HG02588 (cell line): ENCODE results near the gene C10orf53.

ENCODE experiments used
- ATAC-seq: cut with Tn5 transposase; IDR thresholded peaks from one replicate; pipeline ENCODE4 v1.9.1; 2021; ENCODE audit warnings: mild to moderate bottlenecking, moderate library complexity; ENCODE audit not compliant: unreplicated experiment

The C10orf53 gene

DNA sequence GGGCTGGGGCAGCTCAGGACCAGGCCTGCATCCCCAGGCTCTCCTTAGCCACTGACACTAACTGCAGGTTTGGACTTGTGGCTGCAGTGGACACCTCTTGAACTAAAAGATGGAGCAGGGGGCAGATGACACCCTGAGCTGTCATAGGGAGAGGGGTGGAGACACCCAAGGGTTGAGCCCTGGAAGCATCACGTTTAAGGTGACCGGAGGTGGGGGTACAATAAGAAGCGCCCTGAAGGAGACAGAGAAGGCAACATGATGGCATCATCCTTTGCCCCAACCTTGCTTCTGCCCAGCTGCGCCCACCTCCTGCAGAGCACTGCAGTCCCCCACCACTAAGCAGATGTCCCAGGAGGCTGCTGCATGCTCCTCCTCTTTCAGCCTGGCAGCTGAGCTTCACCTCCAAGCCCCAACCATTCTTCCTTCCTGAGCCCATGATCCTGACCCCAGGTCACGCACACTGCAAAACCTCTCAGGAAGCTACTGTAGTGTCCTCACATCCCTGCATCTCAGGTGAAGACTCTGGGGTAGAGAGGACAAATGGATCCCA lies 57.2 kb downstream of the C10orf53 start:
- ATAC-seq: no peak

DNA sequence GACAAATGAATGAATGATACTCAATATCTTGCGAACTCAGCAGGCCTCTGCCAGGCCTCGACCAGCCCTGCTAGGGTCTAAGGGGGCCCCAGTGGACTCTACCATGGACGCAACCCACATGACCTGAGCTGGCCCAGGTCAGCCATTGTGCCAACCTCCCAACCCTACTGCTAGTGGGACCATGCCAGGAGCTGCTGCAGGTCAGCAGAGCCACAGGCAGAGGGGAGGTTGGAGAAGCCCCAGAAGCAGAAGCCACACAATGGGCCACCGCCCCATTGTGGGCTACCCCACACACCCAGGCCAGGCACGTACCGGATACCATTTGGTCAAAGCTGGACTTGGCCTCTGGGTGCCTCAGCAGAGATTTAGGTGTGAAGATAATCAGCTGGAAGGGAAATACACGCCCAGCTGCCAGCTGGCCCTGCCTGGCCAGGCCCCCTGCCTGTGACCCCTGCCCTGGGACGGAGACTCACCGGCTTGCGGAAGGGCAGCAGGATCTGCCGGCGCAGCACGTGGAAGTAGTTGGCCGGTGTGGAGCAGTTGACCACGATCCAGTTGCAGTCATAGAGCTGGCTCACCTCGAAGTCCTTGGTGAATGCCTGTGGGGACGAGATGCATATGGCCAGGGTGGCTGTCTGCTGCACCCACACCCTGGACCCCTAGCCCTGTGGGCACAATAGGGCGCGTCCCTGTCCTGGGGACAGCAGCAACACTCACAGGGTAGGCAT lies 58.2 kb downstream of the C10orf53 start:
- no peak for ATAC-seq

DNA sequence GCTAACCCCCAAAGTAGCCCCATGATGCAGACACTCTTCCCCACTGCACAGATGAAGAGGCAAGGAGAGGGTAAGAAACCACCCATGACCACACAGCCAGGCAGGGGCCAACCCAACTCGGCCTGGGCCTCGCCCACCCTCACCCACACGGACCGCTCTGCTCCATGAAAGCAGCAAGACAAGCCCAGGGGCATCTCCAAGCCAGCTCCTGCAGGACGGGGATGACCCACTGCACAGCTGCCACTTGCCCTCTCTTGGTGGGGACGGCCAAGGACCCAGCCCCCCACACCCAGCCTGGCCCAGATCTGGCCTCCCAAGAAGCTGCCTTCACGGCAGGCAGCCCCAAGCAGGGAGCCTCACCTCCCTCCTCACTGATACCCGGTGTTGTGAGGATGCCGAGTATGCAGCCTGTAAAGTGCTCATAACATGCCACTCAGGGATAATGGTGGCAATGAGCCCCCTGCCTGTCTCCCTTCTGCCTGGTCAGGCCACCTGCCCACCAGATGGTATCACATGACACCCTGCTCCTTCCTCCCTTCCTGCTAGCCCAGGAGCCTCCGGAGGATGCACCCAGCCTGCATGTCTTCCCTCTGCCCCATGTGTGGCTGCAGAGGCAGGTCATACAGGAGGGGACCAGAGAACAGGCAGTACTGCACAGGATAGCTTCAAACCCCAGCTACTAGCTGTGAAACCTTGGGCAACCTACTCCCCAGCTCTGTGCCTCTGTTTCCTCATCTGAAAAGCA lies 59.3 kb downstream of the C10orf53 start:
- ATAC-seq: no peak

DNA sequence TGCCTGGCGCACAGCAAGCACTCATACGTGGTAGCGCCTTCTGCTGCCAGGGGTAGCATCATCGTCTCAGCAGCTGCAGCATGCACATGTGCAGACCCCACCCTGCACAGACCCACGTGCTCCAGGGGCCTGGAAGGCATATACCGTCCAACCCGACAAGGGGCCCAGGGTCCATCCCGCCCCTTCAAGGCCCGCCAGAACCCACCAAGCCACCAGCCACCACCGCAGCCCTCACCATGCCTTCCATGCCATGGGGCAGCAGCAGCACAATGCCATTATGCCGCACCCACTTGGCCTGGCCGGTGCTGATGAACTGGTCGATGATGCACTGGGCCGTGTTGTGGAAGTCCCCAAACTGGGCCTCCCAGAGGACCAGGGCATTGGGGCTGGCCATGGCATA lies 60.0 kb downstream of the C10orf53 start:
- no peak for ATAC-seq

DNA sequence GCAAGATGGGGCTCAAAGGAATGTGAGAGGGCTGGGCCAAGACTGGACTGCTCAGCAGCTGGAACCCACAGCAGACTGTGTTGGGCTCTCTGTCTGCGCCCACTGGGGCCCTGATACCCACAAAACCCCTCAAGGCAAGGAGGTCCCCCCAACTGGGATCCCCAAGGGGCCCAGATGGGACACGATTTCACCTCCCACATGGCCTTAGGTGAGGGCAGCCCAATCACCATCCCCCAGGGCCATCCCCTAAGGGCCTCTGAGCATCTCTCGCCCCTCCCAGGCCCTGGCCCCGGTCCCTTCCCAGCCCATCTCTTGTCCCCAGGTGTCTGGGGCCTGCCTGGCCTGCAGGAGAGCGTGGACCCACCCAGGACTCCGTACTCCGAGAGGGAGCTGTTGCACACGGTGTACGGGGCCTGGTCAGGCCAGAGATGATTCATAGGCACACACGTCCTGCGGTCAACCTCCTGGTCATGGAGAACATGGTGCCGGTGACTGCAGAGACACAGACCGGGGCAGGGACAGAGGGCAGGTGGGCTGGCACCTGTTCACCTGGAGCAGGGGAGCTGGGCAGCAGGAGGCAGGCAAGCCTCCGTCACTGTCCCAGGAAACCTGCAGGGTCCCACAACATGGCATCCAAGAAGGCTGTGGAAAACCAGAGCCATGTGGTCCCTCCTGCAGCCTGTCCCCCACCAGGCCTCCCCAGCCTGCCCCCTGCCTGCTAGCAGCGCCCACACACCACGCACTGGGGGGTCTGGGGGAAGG lies 61.1 kb downstream of the C10orf53 start:
- ATAC-seq: no peak

DNA sequence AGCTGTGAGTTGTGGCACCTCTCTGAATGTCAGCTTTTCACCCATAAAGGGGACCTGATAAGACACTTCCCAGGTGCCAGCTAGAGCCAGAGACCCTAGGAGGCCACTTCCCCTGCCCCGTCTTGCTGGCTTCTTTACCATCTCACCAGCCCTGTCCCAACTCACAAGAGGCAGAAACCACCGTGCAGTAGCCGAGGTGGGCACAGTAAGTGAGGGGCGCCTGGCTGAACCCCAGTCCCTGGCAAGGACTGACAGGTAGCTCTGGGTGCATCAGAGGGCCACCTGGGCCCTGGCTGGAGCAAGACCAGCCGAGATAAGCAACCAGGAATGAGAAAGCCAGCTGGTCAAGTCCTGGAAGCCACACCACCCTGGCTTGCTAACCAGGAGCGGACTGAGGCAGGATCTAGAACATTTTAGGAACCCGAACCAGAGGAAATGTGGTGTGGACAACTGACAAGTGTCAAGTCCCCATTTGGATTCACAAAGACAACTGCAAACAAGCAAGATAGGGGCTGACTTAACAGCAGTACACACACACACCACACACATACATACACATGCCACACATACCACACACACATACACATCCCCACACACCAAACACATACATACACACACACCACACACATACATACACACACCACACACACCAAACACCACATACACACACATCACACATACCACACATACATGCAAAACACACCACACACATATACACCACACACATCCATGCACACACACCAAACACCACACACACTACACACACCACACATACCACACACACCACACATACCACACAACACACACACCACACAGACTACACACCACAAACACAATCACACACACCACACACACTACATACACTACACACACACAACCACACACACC lies 61.9 kb downstream of the C10orf53 start:
- ATAC-seq: no peak

DNA sequence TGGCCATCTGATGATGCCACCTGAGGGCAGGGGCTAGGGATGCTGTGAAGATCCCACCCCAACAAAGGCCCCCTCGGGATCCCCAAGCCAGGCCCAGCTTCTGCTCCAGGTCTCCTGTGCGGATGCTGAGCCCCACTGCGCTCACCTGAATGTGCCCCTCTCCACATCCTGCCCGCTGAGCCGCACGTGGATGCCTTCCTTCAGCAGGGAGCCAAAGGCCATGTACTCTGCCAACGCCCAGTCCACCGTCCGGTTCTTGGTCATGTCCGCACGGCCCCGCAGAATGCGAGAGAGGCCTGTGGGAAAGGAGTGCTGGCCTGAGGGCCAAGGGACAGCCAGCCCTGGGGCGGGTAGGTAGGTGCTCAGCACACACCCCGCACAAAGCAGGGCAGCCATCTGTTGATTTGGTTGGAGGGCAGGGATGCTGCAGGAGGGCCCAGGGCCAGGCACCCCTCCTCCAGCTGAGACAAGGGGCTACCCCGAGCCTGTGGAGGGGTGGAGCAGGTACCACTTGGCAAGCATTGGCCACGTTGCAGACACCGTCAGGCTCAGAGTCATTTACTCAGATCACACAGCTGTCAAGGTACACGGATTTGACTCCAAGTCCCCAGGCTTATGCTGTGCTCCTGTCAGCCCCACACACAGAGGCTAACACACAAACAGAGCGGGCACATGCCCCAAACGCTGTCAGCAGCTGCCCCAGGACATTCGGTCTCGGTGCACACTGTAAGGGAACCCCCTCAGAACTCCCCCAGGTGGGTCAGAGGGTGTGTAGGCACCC lies 63.4 kb downstream of the C10orf53 start:
- no peak for ATAC-seq

DNA sequence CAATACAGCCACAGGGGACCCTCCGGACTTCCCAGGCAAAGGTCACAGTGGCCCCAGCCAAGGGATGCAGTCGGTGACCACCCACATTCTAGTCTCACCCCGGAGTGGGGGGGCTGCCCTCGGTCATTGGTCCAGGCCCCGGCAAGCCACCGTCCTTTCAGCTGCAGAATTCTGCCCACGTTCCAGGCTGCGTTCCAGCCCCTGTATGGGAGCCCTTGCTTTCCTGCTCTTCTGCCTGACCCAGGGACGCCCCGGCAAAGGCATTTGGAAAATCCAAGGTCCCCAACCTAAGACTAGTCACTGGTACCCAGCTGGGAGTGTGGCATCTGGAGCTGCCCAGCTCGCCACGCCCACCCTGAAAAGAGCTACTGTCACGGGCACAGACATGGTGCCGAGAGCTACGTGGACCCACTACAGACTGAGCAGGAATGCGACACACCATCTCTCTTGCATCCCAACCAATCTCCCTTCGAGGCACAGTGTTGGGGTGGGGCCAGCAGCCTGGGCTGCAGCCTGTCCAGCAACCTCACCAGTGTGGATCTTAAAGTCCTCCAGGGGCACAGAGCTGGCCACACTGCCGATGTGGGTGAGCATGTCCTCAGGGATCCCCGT lies 64.1 kb downstream of the C10orf53 start:
- no peak for ATAC-seq

DNA sequence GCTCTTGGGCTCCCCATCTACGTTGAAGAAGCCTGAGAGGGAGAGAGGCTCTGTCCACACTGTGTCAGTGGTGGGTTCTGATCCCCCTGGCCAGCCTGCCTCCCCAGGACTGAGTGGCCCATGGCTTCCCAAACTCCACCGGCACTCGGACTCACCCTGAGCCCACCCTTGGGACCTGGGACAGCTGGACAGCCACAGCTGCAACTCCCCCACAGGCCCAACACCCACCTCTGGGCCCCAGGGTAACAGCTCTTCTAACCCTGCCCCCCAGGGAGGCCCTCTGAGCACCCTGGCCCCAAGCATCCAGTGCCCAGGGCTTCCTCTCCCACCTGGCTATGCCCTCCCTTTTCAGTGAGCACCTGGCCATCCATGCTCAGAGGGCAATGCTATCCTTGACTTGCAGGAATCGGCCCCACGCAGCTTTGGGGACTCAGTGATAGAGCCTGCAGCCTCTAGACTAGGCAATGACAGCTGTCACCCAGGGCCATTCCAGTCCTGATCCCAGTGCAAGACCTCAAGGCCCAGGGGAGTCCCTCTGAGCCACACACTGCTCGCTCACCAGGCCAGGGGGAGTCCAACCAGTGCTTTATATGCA lies 64.7 kb downstream of the C10orf53 start:
- no peak for ATAC-seq

DNA sequence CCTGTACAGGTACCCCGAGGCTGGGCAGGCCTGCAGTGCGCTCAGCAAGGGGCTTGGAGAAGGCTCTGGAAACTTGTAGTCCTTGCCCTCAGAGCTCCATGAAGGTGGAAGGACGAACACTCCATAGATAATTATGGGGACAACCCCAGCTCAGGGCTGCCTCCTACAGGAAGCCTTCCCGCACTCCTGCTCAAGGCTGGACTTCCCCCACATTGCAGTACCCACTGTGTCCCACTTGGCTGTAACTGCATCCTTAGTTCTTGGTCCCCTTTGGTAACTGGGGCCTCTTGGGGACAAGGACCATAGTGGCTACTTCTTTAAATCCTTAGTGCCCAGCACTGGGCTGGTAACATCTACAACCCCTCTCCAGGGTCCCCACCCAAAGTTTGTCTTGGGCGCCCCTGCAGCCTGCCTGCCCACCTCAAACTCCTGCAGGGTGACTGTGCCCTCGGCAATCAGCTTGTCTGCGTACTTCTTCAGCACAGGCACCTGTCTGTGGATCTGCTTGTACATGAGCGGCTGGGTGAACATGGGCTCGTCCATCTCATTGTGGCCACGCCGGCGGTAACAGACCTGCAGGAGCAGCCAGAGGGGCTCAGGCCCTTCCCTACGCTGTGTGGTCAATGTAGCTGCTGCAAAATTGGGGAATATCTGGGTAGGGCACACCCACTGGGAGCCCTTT lies 65.6 kb downstream of the C10orf53 start:
- no peak for ATAC-seq

DNA sequence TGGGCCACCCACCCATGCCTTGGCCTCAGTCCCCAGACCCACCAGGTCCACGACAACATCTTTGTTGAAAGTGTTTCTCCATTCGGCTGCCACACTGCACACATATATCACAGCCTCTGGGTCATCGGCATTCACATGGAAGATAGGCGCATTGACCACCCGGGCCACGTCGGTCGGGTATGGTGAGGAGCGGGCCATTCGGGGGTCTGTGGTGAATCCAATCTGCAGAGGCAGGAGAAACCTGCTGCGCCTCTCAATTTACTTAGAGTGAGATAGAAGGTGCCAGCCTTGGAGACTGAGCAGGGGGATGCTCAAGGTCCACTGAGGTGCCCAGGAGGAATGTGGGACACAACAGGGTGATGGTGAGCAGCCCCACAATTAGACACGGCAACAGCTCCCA lies 66.3 kb downstream of the C10orf53 start:
- ATAC-seq: no peak

DNA sequence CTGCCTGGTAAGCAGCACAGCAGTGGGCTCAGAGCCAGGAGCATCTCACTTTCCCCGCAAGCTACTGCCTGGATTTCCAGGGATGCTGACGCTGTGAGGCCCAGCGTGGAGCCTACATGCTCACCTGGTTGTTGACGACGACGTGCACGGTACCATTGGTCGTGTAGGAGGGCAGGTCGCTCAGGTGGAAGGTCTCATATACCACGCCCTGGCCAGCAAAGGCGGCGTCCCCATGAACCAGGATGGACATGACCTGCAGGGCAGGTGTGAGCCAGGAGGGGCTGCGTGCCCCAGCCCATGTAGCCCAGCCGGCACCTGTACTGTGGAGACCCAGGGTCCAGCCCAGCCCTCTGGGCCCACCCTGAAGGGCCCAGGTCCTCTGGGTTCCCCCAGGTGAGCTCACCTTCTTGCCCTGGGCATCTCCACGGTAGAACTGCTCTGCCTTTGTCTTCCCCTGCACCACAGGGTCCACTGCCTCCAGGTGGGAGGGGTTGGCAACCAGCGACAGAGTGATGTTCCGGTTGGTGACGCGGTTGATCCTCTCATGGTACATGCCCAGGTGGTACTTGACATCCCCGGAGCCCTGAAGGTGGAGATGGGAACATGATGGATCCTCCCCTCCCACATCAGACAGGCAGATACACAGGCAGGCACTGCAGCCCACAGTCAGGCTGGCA lies 67.3 kb downstream of the C10orf53 start:
- ATAC-seq: no peak
